Heart left ventricle (tissue), 13 donors: Measurements from ENCODE around the gene GATM.

ENCODE experiments used
- POLR2A ChIP-seq, 2 donors: fragments of 450-650 bp; IDR thresholded peaks; one replicate each; pipeline ENCODE4 v1.6.1; 2017; ENCODE audit warnings: antibody characterized with exemption in 2 of 2, mild to moderate bottlenecking in 2 of 2, moderate library complexity in 2 of 2
- TF ChIP-seq, protein P1 (sequence below), 12 donors: fragments of 200-600 bp; sonication (generic) in 4 of 12; IDR thresholded peaks; one replicate each; pipeline versions ENCODE4 v1.5.0 to v1.8.0; 2018 to 2022; ENCODE audit warnings: antibody characterized with exemption in 12 of 12, mild to moderate bottlenecking in 5 of 12
- donor health status: ischemic (EF 13 %, LVEDD 7.1; RV severe dilation, severe dysfunction).
- donor health status: DM: no; HTN: yes; CAD: no.
- donor health status: DM: no; HTN: no; CAD: no.
- donor health status: ischemic (EF 25% LVEDD 6.9; RV normal size, moderate dysfunction).
- donor health status: ischemic (EF 25% LVEDD 5.7; RV mildly dilated, moderate dysfunction).
- donor health status: ischemic (EF 35%, LVEDD 5.7; RV mildly dilated, moderate dysfunction).
- donor health status: nonischemic (EF 11% LVEDD 7.7; RV severe dilation, severe dysfunction).
- donor health status: DM: yes; HTN: yes; CAD: no.
- donor health status: PGD.
- donor health status: ischemic (EF 29% LVEDD 5.4; RV normal size, mild dysfunction).
- donor health status: nonischemic (EF 23%, LVEDD 6.1; RV moderate dilation, normal function).

DNA sequence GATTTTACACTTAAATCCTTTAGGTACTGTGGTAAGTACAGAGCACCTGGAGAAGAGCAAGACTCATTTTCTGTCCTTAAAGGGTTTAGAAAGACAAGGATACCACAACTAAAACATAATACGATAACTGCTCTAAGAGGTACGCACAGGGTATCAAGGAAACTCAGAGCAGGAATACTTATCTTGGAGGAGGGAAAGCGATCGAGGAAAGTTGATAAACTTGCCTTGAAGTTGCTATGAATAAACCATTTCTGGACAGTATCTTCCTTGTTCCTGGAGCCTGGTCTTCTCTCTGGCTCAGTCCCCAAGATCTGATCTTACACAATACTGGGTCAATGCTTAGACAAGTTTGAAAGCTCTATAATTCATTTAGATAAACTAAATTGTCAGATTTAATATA is 17.6 kb upstream of the GATM start:
- TF ChIP-seq, protein P1, sequence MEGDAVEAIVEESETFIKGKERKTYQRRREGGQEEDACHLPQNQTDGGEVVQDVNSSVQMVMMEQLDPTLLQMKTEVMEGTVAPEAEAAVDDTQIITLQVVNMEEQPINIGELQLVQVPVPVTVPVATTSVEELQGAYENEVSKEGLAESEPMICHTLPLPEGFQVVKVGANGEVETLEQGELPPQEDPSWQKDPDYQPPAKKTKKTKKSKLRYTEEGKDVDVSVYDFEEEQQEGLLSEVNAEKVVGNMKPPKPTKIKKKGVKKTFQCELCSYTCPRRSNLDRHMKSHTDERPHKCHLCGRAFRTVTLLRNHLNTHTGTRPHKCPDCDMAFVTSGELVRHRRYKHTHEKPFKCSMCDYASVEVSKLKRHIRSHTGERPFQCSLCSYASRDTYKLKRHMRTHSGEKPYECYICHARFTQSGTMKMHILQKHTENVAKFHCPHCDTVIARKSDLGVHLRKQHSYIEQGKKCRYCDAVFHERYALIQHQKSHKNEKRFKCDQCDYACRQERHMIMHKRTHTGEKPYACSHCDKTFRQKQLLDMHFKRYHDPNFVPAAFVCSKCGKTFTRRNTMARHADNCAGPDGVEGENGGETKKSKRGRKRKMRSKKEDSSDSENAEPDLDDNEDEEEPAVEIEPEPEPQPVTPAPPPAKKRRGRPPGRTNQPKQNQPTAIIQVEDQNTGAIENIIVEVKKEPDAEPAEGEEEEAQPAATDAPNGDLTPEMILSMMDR (IDR thresholded peaks at IDR 0.05), result no peak
- no peak for TF ChIP-seq POLR2A (IDR thresholded peaks at IDR 0.05)
